HG03066 (cell line): ENCODE data around the gene PCDH9.

Experiments
- ATAC-seq: cut with Tn5 transposase; IDR thresholded peaks from one replicate; pipeline ENCODE4 v1.9.1; 2021; ENCODE audit warnings: low read depth; ENCODE audit not compliant: unreplicated experiment

PCDH9 gene

DNA sequence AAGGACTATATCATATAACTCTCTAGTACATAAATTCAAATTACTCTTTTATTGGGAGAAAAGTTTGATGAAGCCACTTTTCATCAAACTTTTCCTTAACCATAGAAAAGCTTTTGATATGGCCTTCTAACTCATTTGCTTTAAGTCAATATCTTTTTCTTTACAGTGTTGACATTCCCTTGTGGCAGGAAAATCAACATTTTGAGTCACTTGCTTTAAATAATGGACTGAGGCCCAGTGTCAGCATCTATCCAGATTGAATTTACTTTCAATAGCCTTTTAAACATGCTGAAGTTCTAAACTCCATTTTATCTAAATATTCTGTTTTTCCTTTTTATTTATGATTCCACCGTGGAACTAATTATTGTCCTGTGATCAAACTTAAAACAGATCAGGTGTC lies 62.7 kb downstream of the PCDH9 start:
- no peak for ATAC-seq

DNA sequence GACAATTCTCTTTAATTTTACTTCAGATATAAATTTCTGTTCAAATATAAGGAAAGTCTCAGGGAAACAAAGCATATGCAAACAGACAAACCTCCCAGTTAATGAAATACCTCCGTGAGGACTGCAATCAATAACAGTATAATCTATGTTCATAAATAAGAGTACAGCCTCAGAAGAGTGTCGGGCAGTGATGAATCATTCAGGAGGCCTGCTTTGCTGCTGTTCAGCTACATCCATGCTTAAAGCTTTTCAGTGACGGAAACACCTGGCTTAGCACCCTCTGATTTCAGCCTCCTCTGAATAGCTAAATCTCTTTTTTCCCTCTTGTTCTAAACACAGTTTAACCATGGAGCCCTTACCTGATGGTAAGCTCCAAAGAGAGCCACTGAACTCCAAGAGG lies 69.0 kb downstream of the PCDH9 start:
- ATAC-seq = no peak

DNA sequence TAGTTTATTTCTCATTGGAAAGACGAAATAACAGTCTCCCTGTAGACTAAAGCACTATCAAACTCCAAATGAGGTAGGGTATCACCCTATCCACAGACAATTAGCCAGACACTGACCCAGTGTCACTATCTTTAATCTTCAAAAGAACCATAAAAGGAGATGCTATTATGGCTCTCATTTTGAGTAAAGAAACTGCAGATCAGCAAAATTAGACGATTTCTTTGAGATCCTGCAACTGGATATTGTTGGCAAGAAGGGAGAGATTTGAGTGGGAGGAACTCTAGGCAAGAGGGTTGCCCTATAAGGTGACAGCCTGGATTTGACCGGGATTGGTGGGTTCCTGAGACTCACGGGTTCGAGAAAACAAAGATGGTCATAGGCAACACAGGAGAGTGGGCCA lies 71.2 kb downstream of the PCDH9 start:
- ATAC-seq = no peak

DNA sequence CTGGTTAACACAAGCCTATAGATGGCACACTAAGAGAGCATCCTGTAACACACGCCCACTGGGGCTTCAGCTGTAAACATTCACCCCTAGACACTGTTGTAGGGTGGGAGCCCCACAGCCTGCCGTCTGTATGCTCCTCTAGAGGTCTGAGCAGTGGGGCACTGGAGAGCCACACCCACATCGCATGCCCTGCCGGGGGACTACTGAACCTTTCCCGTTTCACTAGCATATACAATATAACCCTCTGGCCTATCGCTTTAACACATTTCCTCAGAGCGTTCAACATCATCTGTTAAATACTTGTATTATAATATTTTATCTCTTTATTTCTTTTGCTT lies 73.4 kb downstream of the PCDH9 start:
- no peak for ATAC-seq

DNA sequence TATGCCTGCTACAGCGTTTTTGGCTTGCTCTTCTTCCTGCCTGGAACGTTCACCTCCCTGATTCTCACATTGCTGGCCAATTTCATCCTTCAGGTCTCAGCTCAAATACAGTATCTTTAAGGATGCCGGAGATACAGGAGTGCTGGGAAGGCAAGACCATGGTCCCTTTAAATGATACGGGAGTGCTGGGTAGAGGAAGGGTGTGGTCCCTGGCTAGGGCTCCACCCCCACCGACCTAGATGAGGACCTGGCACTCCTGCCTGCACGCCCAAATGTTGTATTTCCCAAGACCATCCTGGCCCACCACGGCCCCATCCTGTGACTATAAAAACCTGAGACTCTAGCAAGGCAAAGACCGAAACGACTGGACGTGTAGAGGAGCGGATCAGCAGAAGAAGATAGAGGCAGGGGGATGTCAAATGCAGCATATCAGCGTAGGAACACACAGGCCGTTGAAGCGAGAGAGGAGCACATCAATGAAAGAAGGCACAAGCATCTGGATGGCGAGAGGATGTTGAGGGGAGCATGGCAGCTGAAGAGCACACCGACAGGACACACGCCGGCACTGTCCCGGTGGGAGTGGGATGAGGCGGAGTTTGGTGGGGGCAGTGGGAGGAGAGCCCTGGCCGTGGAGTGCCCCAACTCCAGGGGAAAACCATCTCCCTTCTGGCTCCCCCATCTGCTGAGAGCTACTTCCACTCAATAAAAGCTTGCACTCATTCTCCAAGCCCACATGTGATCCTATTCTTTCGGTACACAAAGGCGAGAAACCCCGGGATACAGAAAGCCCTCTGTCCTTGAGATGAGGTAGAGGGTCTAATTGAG lies 74.0 kb downstream of the PCDH9 start:
- ATAC-seq = no peak

DNA sequence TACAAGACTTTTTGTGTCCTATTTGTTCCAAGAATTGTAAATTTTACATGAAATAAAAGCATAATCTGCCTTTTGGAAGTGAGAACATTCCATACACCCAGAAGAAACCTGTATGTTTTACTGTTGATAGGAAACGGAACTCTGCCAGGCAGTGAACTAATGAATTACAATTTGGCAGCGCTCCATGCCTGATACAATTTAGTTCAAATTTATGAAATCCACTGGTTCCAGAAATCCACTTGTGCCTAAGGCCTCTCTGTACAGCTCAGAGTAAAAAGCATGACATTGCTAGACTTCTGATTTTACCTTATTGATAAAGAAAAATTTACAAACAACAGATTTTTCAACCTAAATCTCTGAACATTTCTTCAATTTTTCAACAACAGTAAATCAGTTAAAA lies 78.1 kb downstream of the PCDH9 start:
- no peak for ATAC-seq

DNA sequence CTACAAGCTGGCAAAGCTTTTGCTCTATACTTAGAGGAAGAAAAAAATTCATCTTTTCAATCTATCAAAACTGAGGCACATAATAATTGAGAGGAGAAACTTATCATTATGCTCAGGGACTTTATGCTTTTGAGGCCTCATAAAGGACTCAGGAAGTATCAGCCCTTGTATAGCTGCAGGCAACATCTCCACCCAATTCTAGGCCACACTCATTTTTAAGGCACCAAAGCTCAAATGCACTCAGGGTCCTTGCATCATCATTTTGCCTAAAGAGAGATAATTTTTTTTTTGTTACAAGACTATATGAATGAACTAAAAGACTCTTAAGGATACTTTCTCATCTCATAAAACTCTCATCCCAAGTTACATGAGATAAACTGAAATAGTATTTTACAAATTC lies 78.5 kb downstream of the PCDH9 start:
- ATAC-seq = no peak

DNA sequence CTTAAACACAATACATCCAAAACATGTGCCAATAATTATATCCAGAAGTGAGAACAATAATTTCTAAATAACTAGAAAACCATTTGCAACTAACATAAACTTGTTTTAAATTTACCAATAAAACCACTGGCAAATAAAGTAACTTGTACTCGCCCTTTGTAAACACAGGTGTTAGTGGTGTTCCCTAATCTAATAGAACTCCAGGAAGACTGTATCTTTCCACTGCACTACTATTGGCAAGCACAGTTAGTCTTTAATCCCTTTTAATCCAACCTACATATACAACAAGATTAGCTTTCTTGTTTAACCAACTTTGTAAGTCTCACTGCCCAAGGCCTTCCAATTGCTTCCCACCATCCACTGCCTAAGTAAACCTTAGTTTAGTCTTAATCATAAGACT lies 79.5 kb downstream of the PCDH9 start:
- ATAC-seq = no peak

DNA sequence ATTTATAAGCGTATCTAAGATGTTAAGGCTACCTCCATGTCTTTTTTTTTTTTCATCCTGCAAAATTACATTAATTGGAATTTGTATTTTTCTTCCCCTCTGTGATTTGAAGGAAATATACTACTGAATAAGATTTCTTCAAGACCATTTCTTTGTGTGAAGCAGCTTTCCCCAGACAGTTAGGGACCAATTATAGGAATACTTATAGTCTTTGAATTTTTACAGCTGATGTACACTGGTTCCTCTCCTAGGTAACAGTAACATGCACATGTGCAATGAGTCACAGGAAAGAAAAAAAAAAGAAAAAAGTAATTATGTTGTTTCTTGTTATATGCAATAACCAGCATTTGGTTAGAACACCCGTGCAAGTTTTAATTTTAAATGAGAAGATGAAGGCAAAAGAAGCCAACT lies 82.0 kb downstream of the PCDH9 start:
- ATAC-seq = no peak

DNA sequence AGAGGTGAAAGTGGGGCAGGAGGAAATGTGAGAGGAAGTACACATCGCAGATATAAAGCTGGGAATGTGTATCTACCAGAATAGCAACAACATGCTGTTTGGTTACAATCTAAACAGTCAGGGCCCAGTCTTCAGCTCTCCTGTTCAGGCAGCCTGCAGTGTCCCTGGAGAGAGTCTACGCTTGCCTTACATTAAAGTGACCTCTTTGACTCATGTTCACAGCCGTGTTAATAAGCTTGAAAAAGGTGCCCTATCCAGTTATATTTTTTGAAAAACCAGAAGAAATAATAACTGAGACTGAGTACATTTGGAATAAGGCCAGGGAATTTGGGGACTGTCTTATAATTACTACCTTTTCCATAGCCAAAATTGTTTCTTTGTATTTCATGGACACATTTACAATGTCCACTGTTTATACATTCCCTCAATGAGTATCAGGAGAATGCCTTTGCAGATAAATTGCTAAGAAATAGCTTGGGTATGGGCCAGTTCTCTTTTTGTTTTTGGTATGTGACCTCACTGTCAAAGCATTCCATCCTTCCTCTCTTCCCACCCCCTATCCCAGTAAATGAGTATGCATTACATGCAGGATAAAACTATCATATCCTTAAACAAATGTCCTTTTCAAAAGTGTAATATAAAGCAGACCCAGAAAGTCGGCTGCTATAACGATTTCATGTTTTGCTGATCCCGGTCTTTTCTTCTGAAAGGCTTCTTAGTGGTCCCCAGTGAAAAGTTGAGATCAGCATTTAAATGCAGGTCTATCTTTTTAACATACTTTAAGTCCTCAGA lies 82.6 kb downstream of the PCDH9 start:
- no peak for ATAC-seq

DNA sequence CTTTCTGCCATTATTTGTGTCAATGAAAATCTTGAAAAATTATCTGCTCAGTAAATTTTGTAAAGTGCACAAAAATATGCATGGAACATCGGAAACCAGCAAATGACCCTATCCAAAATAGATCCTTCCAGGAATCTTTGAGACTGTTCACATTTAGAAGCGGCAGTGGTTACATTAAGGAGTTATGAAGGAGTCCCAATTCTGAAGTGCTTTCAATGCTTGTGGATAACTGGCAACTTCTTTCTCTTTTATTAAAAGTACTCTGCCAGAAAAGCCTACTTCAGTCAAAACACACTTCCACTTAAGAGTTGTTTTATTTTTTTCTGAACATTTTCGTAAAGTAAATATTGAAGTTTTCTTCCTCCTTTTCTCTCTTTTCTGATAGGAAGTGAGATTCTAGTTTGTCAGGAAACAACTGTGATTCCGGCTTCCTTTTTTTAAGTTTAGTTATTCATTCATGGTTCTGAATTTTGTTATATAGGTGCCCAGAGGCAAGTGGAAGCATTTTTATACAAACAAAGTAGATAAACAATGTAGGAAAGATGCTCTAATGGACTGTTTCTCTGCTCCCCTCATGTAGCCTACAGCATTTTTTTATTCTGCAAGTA lies 83.5 kb downstream of the PCDH9 start:
- ATAC-seq = no peak

DNA sequence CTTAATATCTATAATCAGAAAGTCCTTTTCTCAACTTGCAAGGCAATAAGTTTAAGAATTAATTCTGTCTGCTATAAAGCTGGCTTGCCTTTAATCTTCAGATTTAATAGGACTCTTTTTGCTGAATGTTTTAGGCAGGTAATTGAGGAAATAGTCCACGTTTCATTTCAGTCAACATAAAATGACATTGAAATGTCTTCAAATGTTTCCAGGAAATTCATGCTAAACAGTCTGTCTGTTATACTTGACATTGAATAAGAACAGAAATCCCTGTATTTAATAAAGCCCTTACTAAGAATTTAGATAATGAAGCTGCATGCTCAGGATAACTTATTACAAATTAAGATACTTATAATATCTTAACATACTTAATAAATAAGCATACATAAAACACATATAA lies 84.2 kb downstream of the PCDH9 start:
- no peak for ATAC-seq

DNA sequence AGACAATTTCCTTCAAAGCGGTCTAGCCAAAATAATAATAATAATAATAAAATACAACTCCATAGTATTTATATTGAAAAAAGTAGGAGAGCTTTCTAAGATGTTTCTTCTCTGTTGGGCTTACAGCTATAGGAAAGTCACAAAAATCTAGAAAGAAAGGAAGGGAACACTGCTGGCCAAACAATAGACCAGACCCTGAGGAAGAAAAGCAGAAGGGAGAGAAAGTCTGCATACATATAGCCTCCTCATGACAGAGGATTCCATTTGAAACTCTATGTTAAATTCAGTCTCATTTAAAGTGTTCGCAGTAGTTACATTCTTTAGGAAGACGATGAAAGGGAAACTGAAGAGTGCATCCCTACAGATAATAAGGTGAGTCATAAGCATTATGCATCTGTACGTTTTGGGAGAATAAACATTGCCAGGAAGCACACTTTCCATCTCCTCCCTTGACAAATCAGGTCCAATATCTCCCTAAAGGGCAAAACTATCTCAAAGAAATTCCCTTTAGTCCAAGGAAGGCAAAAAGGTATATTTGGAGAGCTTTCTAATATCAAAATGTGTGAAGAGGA lies 86.5 kb downstream of the PCDH9 start:
- no peak for ATAC-seq

DNA sequence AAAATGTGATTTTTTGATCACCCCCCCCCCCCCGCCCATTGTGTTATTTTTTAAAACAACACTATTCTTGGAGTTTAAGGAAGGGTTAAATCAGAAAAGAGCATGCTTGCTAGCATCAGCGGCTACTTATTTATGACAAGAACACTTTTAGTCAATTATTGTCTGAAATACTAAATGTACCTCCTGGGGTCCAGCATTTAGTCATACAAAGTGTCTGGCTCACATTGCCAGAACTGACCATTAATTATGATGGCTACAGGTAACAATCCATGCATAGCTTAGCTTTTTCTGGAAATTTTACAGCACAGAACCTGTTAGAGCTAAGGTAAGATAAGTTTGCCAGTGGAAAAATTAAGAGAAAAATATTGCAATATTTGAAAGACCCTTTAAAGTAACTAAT lies 90.1 kb downstream of the PCDH9 start:
- no peak for ATAC-seq

DNA sequence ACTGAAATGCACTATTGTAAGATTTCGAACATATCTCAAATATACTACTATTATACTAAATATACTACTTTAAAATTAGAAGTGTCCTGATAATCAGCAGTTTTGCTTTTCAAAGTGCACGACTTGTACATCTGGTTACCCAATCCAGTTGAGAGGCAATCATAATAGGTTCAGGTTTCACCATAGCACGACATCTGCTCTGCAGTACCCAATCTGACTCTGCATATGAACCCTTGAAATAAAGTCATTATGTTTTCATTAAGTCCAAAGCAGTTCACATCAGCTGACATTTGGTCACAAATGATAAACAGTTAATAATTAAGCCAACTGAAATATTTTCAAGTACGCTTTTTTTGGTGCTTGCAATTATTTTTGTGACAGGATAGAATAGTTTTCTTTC lies 90.6 kb downstream of the PCDH9 start:
- ATAC-seq = no peak

DNA sequence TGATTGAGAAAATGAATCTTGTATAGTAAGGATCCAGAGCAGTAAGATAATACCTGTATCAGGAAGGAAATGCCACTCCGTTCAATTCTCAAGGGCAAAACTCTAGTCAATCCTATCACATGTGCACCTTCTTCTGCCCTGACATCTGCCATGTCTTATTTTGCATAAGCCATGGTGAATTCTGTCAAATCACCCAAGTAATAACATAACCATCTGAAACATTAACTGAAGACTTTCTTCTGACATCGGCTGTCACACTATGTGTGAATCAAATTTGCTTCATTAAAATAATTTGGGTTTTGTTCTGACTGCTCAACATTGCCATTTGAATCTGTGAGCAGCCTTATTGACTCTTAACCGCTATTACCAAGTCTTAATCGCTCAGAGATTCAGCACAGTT lies 91.2 kb downstream of the PCDH9 start:
- ATAC-seq = no peak

DNA sequence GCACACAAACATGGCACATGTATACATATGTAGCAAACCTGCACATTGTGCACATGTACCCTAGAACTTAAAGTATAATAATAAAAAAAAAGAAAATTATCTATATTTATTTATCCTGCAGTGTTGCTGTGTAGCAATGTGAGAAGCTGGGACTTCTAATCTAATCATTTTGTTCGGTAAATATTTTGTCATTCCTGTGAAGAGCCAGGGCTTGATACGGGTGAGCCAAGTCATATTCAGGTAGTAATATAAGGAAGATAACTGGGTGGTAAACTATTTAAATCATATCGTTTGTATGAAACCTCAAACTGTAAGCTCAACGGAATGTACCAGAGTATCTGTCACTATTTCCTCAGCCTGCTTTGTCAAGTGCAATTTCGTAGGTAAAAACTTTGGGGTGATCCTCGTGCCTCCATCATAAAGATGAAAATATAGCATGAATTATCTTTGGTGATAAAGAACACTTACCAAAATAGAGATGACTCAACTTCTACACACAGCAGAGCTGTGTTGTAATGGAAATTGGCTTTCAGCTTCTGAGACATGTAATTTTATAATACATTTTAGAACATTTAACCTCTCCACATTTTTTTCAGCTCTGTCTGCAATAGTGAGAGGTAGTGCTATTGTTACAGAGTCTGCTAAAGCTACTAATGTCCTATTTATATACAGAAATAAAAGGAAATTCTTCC lies 92.9 kb downstream of the PCDH9 start:
- no peak for ATAC-seq

DNA sequence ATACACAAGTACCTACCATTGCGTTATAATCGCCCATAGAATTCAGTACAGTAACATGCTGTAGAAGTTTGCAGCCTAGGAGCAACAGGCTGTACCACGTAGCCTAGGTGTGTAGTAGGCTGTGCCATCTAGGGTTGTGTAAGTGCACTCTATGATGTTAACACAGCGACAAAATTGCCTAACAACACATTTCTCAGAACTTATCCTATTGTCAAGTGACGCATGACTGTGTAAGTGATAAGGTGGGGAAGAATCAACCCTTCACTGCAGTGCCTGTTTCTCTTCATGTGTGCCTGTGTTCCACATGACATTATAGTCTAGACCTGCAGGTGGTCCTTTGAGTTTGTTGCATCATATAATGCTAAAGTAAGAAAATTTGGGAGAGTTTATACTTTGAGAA lies 94.0 kb downstream of the PCDH9 start:
- no peak for ATAC-seq

DNA sequence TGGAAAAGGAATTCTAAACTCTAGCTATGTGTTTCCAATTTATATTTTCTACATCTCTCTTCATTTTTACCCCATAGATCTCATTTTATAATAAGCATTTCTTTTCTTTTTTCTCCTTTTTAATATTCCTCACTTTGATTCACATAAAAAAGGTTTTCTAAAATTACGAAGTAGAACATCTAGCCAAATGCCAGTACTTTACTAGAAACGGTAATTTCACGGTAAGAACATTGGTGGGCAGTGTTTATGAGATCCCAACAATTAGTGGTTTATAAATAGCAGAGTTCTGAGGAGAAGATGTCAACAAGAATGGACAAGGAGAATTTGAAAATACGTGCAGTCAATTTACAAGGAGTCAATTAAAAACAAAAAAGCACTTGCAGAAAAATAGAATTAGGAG lies 94.8 kb downstream of the PCDH9 start:
- no peak for ATAC-seq

DNA sequence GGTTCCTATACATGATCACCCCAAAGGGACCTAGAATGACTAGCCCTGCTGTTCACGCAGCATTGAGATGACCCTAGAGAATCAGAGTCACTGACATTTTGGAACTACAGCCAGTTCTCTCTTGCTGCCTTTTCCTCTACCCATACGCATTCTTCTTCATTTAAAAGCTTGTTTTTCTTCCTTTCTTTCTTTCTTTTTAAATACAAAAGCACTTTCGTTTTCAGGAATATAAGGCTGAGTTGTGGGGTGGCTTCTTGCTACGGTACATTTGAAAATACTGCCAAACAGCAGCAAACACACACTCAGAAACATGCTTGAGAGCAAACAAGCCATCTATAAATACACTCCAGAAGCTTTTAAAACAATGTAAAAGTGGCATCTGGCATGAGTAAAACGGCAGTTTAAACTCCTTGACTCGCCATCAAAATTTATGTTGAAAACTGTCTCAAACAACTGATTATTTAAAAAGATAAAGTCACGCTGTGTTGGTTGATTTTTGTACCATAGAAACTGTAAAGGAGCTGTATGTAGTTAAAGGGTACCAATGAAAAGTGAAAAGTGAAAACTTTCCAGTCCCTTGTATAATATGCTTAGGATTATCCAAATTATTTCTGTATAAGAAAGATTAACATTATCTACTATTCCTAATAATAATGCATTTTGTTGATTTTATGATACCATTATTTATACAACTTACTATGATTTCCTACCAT lies 95.6 kb downstream of the PCDH9 start:
- ATAC-seq = no peak
